Duodenal mucosa (tissue), 2 donors: ENCODE results near the gene SLC6A2.

Source experiments
- H3K27ac ChIP-seq: one replicate; pipeline ENCODE4 v1.7.0; 2013; ENCODE audit warnings: low read depth, low read length
- H3K27me3 ChIP-seq, 2 donors: one replicate each; pipeline ENCODE4 v1.7.0; 2013; ENCODE audit warnings: low read length in 2 of 2, control low read depth in 1 of 2; ENCODE audit not compliant: insufficient read depth in 2 of 2, control insufficient read depth in 1 of 2
- H3K36me3 ChIP-seq, 2 donors: one replicate each; pipeline ENCODE4 v1.7.0; 2013; ENCODE audit warnings: low read length in 2 of 2, control low read depth in 1 of 2; ENCODE audit not compliant: insufficient read depth in 2 of 2, control insufficient read depth in 1 of 2
- H3K4me1 ChIP-seq, 2 donors: one replicate each; pipeline ENCODE4 v1.7.0; 2013; ENCODE audit warnings: low read length in 2 of 2, control low read depth in 1 of 2; ENCODE audit not compliant: insufficient read depth in 2 of 2, control insufficient read depth in 1 of 2
- H3K4me3 ChIP-seq, 2 donors: one replicate each; pipeline ENCODE4 v1.7.0; 2013; ENCODE audit warnings: low read length in 2 of 2, low read depth in 1 of 2
- H3K9ac ChIP-seq, 2 donors: one replicate each; pipeline ENCODE4 v1.7.0; 2013; ENCODE audit warnings: low read length in 2 of 2, low read depth in 1 of 2
- H3K9me3 ChIP-seq, 2 donors: one replicate each; pipeline ENCODE4 v1.7.0; 2013; ENCODE audit warnings: low read length in 2 of 2, control low read depth in 1 of 2; ENCODE audit not compliant: control insufficient read depth in 1 of 2

SLC6A2 gene

GRCh38 chr16:55671206-55671973 lies 15.6 kb downstream of the SLC6A2 start:
- H3K4me3 ChIP-seq: no peak overlapping the region
- no peaks in the 10 kb centered on the region for H3K4me1 ChIP-seq
- H3K27me3 ChIP-seq: no peaks in the 10 kb centered on the region
- H3K9me3 ChIP-seq: no peaks in the 10 kb centered on the region
- no peak overlapping the region for H3K27ac ChIP-seq
- H3K9ac ChIP-seq: no peak overlapping the region
- H3K36me3 ChIP-seq: no peaks in the 10 kb centered on the region

- Histone ChIP-seq H3K9me3 (no peaks in the 10 kb centered on the region), H3K4me3 (no peak overlapping the region)
Measured at GRCh38 chr16:55671974-55672280, 16.1 kb downstream of the SLC6A2 start.

GRCh38 chr16:55672471-55672870 lies 16.7 kb downstream of the SLC6A2 start:
- no peak overlapping the region for H3K9ac ChIP-seq
- H3K4me1 ChIP-seq: no peaks in the 10 kb centered on the region
- H3K4me3 ChIP-seq: no peak overlapping the region
- H3K36me3 ChIP-seq: no peaks in the 10 kb centered on the region
- H3K9me3 ChIP-seq: no peaks in the 10 kb centered on the region
- H3K27ac ChIP-seq: no peak overlapping the region
- no peaks in the 10 kb centered on the region for H3K27me3 ChIP-seq

More at GRCh38 chr16:55671974-55672280, 16.1 kb downstream of the SLC6A2 start:
- H3K9ac ChIP-seq: no peak overlapping the region
- H3K27me3 ChIP-seq: no peaks in the 10 kb centered on the region
- H3K36me3 ChIP-seq: no peaks in the 10 kb centered on the region
- no peak overlapping the region for H3K27ac ChIP-seq
- no peaks in the 10 kb centered on the region for H3K4me1 ChIP-seq

GRCh38 chr16:55678161-55678821 lies 22.5 kb downstream of the SLC6A2 start:
- H3K27ac ChIP-seq: no peak overlapping the region
- no peaks in the 10 kb centered on the region for H3K27me3 ChIP-seq
- H3K4me3 ChIP-seq: no peak overlapping the region
- no peak overlapping the region for H3K9ac ChIP-seq
- no peaks in the 10 kb centered on the region for H3K4me1 ChIP-seq
- no peaks in the 10 kb centered on the region for H3K9me3 ChIP-seq
- H3K36me3 ChIP-seq: no peaks in the 10 kb centered on the region

- Histone ChIP-seq H3K9ac (no peak overlapping the region), H3K9me3 (no peaks in the 10 kb centered on the region), H3K4me3 (no peak overlapping the region), H3K27ac (no peak overlapping the region), H3K36me3 (no peaks in the 10 kb centered on the region), H3K27me3 (no peaks in the 10 kb centered on the region), H3K4me1 (no peaks in the 10 kb centered on the region)
Measured at GRCh38 chr16:55682086-55682485, 26.3 kb downstream of the SLC6A2 start.

GRCh38 chr16:55685973-55686372 lies 30.2 kb downstream of the SLC6A2 start:
- H3K36me3 ChIP-seq: no peaks in the 10 kb centered on the region
- H3K27me3 ChIP-seq: no peaks in the 10 kb centered on the region
- no peaks in the 10 kb centered on the region for H3K4me1 ChIP-seq
- H3K27ac ChIP-seq: no peak overlapping the region
- no peaks in the 10 kb centered on the region for H3K9me3 ChIP-seq
- no peak overlapping the region for H3K9ac ChIP-seq
- H3K4me3 ChIP-seq: no peak overlapping the region

- Histone ChIP-seq H3K27me3 (no peaks in the 10 kb centered on the region), H3K4me1 (no peaks in the 10 kb centered on the region), H3K9me3 (no peaks in the 10 kb centered on the region), H3K4me3 (no peak overlapping the region), H3K9ac (no peak overlapping the region), H3K27ac (no peak overlapping the region), H3K36me3 (no peaks in the 10 kb centered on the region)
Measured at GRCh38 chr16:55686671-55687070, 30.9 kb downstream of the SLC6A2 start.

- H3K4me1 ChIP-seq: no peaks in the 10 kb centered on the region
- no peaks in the 10 kb centered on the region for H3K9me3 ChIP-seq
Measured at GRCh38 chr16:55687802-55688201, 32.0 kb downstream of the SLC6A2 start.

GRCh38 chr16:55690841-55691240 lies 35.1 kb downstream of the SLC6A2 start:
- Histone ChIP-seq H3K9me3 (no peaks in the 10 kb centered on the region), H3K4me3 (no peak overlapping the region), H3K36me3 (no peaks in the 10 kb centered on the region), H3K27me3 (no peaks in the 10 kb centered on the region), H3K9ac (no peak overlapping the region), H3K4me1 (no peaks in the 10 kb centered on the region), H3K27ac (no peak overlapping the region)

More at GRCh38 chr16:55687802-55688201, 32.0 kb downstream of the SLC6A2 start:
- Histone ChIP-seq H3K9ac (no peak overlapping the region), H3K36me3 (no peaks in the 10 kb centered on the region), H3K27me3 (no peaks in the 10 kb centered on the region), H3K27ac (no peak overlapping the region), H3K4me3 (no peak overlapping the region)

- no peaks in the 10 kb centered on the region for H3K9me3 ChIP-seq
- H3K36me3 ChIP-seq: no peaks in the 10 kb centered on the region
- no peak overlapping the region for H3K27ac ChIP-seq
- H3K27me3 ChIP-seq: no peaks in the 10 kb centered on the region
- no peak overlapping the region for H3K9ac ChIP-seq
- H3K4me1 ChIP-seq: no peaks in the 10 kb centered on the region
- no peak overlapping the region for H3K4me3 ChIP-seq
Measured at GRCh38 chr16:55691771-55692170, 36.0 kb downstream of the SLC6A2 start.
